Neural cell (in vitro differentiated cells): ENCODE results near the gene CARS2. TPM values are rescaled to one million over a fixed set of nuclear protein-coding genes. Genes with fewer than 3 reads are reported as not detected.
"Not testable (repeated sequence)": the region's sequence is repeated elsewhere in the genome, so short reads cannot be mapped to it uniquely, and the experiment has no call there.

ENCODE experiments used
- H2AFZ ChIP-seq: fragments of 200-600, 300-800 bp; sonication (generic), shearing (Covaris generic); 2 replicates; pipeline ENCODE4 v1.6.0; 2014; ENCODE audit warnings: low read depth, mild to moderate bottlenecking, antibody characterized with exemption, low read length, moderate library complexity
- H3F3A ChIP-seq: fragments of 200-600 bp; shearing (Covaris generic); 2 replicates; pipeline ENCODE4 v1.6.1; 2016; ENCODE audit warnings: mild to moderate bottlenecking, moderate library complexity, mixed read lengths, antibody characterized with exemption, low read length; ENCODE audit not compliant: insufficient read depth, poor library complexity, severe bottlenecking
- H3K27ac ChIP-seq: fragments of 200-600, 300-800 bp; sonication (generic), shearing (Covaris generic); 2 replicates; pipeline ENCODE4 v1.5.1; 2014; ENCODE audit warnings: mild to moderate bottlenecking, low read length, moderate library complexity
- H3K27me3 ChIP-seq: fragments of 300-800, 200-600 bp; sonication (generic), shearing (Covaris generic); 2 replicates; pipeline ENCODE4 v1.6.0; 2014; ENCODE audit warnings: mild to moderate bottlenecking, low read depth, low read length, moderate library complexity; ENCODE audit not compliant: insufficient read depth
- H3K36me3 ChIP-seq: fragments of 300-800, 200-600 bp; sonication (generic), shearing (Covaris generic); 2 replicates; pipeline ENCODE4 v1.5.1; 2014; ENCODE audit warnings: mild to moderate bottlenecking, antibody characterized with exemption, low read length, moderate library complexity; ENCODE audit not compliant: insufficient read depth
- H3K4me2 ChIP-seq: fragments of 300-800, 200-600 bp; sonication (generic), shearing (Covaris generic); 2 replicates; pipeline ENCODE4 v1.6.0; 2014; ENCODE audit warnings: mild to moderate bottlenecking, low read length
- H3K4me3 ChIP-seq: fragments of 300-800, 200-600 bp; sonication (generic), shearing (Covaris generic); 2 replicates; pipeline ENCODE4 v1.5.1; 2014; ENCODE audit warnings: mild to moderate bottlenecking, low read length, moderate library complexity
- H3K79me2 ChIP-seq: fragments of 200-600 bp; shearing (Covaris generic); replicated peaks from 2 replicates; pipeline ENCODE4 v1.6.0; 2014; ENCODE audit warnings: mild to moderate bottlenecking, low read length, moderate library complexity; ENCODE audit not compliant: insufficient read depth
- H3K9ac ChIP-seq: fragments of 300-800, 200-600 bp; sonication (generic), shearing (Covaris generic); 2 replicates; pipeline ENCODE4 v1.6.1; 2016; ENCODE audit warnings: mild to moderate bottlenecking, low read length, mixed read lengths
- H3K9me2 ChIP-seq: fragments of 200-600 bp; shearing (Covaris generic); 2 replicates; pipeline ENCODE4 v1.6.1; 2016; ENCODE audit warnings: mild to moderate bottlenecking, low read length, mixed read lengths; ENCODE audit not compliant: insufficient read depth
- H3K9me3 ChIP-seq: fragments of 200-600, 300-800 bp; sonication (generic), shearing (Covaris generic); 2 replicates; pipeline ENCODE4 v1.6.1; 2016; ENCODE audit warnings: mild to moderate bottlenecking, mixed run types, low read length, moderate library complexity, mixed read lengths
- H4K20me1 ChIP-seq: fragments of 200-600 bp; shearing (Covaris generic); 2 replicates; pipeline ENCODE4 v1.6.1; 2016; ENCODE audit warnings: mild to moderate bottlenecking, mixed run types; ENCODE audit not compliant: insufficient read depth
- EP300 ChIP-seq: fragments of 450-650 bp; conservative IDR thresholded peaks from 2 replicates; pipeline ENCODE4 v1.6.1; 2014; ENCODE audit warnings: antibody characterized with exemption, mild to moderate bottlenecking, moderate library complexity; ENCODE audit not compliant: poor library complexity, severe bottlenecking
- EZH2 ChIP-seq: fragments of 200-600, 300-800 bp; shearing (Covaris generic), sonication (generic); IDR thresholded peaks from 2 replicates; pipeline ENCODE4 v1.6.1; 2014; ENCODE audit warnings: antibody characterized with exemption, low read length, borderline replicate concordance, mild to moderate bottlenecking; ENCODE audit not compliant: insufficient read depth, poor library complexity, severe bottlenecking
- MXI1 ChIP-seq: fragments of 450-650 bp; conservative IDR thresholded peaks from 2 replicates; pipeline ENCODE4 v1.6.1; 2014; ENCODE audit warnings: antibody characterized with exemption, mild to moderate bottlenecking; ENCODE audit not compliant: poor library complexity, severe bottlenecking
- POLR2AphosphoS5 ChIP-seq: IDR thresholded peaks from 2 replicates; pipeline ENCODE4 v1.6.1; 2012
- RAD21 ChIP-seq: fragments of 450-650 bp; conservative IDR thresholded peaks from 2 replicates; pipeline ENCODE4 v1.6.1; 2014; ENCODE audit warnings: antibody characterized with exemption, mild to moderate bottlenecking, moderate library complexity
- REST ChIP-seq: IDR thresholded peaks from 2 replicates; pipeline ENCODE4 v1.6.1; 2012; ENCODE audit warnings: borderline replicate concordance
- SMC3 ChIP-seq: fragments of 450-650 bp; conservative IDR thresholded peaks from 2 replicates; pipeline ENCODE4 v1.6.1; 2014; ENCODE audit warnings: antibody characterized with exemption, mild to moderate bottlenecking, moderate library complexity; ENCODE audit not compliant: poor library complexity
- polyA plus RNA-seq: library from polyadenylated mRNA; depleted of rRNA; stranded (reverse); fragments of >200 nt; gene quantifications from 2 replicates; pipeline ENCODE4 v1.2.3, GENCODE V29; 2014
- TF ChIP-seq, protein P1 (sequence below): fragments of 450-650 bp; IDR thresholded peaks from 2 replicates; pipeline ENCODE4 v1.5.1; 2014; ENCODE audit warnings: antibody characterized with exemption, mild to moderate bottlenecking, moderate library complexity; ENCODE audit not compliant: poor library complexity, severe bottlenecking

The CARS2 gene
- polyA plus RNA-seq, 1 donor from 2014 or later: 92.2 TPM

GRCh38 chr13:110633776-110634175 is 72.1 kb downstream of the CARS2 start:
- no peak overlapping the region for H3K27ac ChIP-seq
- no peaks in the 10 kb centered on the region for H4K20me1 ChIP-seq
- no peaks in the 10 kb centered on the region for H3K9me3 ChIP-seq
- H3F3A ChIP-seq: no peaks in the 10 kb centered on the region
- no peak for TF ChIP-seq SMC3
- no peaks in the 10 kb centered on the region for H3K79me2 ChIP-seq
- no peaks in the 10 kb centered on the region for H3K27me3 ChIP-seq
- H2AFZ ChIP-seq: no peak overlapping the region
- no peaks in the 10 kb centered on the region for H3K9me2 ChIP-seq
- H3K36me3 ChIP-seq: no peaks in the 10 kb centered on the region
- H3K9ac ChIP-seq: no peak overlapping the region
- H3K4me2 ChIP-seq: no peak overlapping the region
- H3K4me3 ChIP-seq: no peak overlapping the region

DNA sequence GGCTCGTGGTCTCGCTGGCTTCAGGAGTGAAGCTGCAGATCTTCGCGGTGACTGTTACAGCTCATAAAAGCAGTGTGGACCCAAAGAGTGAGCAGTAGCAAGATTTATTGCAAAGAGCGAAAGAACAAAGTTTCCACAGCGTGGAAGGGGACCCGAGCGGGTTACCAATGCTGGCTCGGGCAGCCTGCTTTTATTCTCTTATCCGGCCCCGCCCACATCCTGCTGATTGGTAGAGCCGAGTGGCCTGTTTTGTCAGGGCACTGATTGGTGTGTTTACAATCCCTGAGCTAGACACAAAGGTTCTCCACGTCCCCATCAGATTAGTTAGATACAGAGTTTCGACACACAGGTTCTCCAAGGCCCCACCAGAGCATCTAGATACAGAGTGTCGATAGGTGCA is 73.7 kb downstream of the CARS2 start:
- not testable (repeated sequence) for H3K79me2 ChIP-seq, H3F3A ChIP-seq, H3K9me2 ChIP-seq, H3K9me3 ChIP-seq, H3K27me3 ChIP-seq, H2AFZ ChIP-seq, H3K4me2 ChIP-seq, H3K36me3 ChIP-seq, H3K27ac ChIP-seq, H4K20me1 ChIP-seq, H3K4me3 ChIP-seq, H3K9ac ChIP-seq

GRCh38 chr13:110630566-110631119 is 75.3 kb downstream of the CARS2 start:
- Histone ChIP-seq H3K4me2 (no peak overlapping the region), H3K27ac (no peak overlapping the region), H3K4me3 (no peak overlapping the region), H3K36me3 (no peaks in the 10 kb centered on the region), H3K9me3 (no peaks in the 10 kb centered on the region), H3K9ac (no peak overlapping the region), H3K27me3 (no peaks in the 10 kb centered on the region), H3K9me2 (no peaks in the 10 kb centered on the region), H2AFZ (no peak overlapping the region), H3K79me2 (no peaks in the 10 kb centered on the region), H3F3A (no peaks in the 10 kb centered on the region), H4K20me1 (no peaks in the 10 kb centered on the region)
- TF ChIP-seq EZH2: no peak
- TF ChIP-seq REST: no peak
- no peak for TF ChIP-seq EP300
- TF ChIP-seq MXI1: no peak
- no peak for TF ChIP-seq POLR2AphosphoS5
- TF ChIP-seq RAD21: no peak
- TF ChIP-seq, protein P1, sequence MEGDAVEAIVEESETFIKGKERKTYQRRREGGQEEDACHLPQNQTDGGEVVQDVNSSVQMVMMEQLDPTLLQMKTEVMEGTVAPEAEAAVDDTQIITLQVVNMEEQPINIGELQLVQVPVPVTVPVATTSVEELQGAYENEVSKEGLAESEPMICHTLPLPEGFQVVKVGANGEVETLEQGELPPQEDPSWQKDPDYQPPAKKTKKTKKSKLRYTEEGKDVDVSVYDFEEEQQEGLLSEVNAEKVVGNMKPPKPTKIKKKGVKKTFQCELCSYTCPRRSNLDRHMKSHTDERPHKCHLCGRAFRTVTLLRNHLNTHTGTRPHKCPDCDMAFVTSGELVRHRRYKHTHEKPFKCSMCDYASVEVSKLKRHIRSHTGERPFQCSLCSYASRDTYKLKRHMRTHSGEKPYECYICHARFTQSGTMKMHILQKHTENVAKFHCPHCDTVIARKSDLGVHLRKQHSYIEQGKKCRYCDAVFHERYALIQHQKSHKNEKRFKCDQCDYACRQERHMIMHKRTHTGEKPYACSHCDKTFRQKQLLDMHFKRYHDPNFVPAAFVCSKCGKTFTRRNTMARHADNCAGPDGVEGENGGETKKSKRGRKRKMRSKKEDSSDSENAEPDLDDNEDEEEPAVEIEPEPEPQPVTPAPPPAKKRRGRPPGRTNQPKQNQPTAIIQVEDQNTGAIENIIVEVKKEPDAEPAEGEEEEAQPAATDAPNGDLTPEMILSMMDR: no peak
